Measurements from ENCODE around the gene RASSF5.

GRCh38 chr1:206510371-206510770, 3.0 kb downstream of the RASSF5 start:
- TF ChIP-seq ARNT (IDR thresholded peaks at IDR 0.05) (no peak), NR2C1 (IDR thresholded peaks at IDR 0.05) (no peak), NR2C1 (tag; IDR thresholded peaks at IDR 0.05) (no peak), CEBPB (tag; IDR thresholded peaks at IDR 0.05) (no peak)
- TF ChIP-seq, protein P1, sequence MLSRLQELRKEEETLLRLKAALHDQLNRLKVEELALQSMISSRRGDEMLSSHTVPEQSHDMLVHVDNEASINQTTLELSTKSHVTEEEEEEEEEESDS (CRISPR knock-in tag; IDR thresholded peaks at IDR 0.05) = no peak

Data from K562 (cell line).